Measurements from ENCODE around the gene MOV10. TPM values are rescaled to one million over a fixed set of nuclear protein-coding genes. Genes with fewer than 3 reads are reported as not detected.

MOV10 gene
- total and polyA plus RNA-seq, 2 of the 13 experiments (the other 11 are each of a cell fraction or from before 2014, with no cell fraction given), result 56.4 to 58.2 TPM

DNA sequence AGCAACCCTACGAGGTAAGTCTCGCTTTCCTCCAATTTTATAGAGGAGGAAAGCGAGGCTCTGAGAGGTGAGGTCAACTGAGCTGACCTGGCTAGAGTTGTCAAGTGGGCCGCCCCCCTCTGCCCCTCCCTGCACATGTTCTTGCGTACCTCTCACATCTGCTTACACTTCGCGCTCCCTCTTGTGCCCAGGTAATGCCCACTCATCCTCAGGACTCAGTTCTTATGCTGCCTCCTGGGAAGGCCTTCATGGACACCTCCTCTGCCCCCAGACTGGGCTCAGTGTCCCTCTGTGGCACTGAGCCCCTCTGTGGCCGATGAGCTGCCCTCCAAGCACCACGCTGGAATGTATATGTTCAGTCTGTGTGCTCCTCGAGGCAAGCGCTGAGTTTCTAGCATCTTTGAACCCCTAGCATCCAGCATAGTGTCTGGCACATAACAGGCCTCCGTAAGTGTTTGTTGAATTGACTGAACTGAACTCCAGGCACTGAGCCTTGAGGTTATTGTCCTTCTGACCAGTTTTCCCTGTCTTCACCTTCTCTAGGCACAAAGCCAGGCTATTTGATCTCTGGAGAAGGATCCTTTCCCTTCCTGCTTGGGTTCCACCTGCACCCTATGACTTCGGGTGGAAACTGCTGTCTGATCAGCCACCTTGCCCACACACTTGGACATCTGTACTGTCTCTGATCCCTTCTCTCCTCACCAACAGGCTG is 13.5 kb downstream of the MOV10 start:
- no peak overlapping the region for H3K4me2 ChIP-seq (ENCODE audit: low read depth, low read length)
- TF ChIP-seq, protein P1, sequence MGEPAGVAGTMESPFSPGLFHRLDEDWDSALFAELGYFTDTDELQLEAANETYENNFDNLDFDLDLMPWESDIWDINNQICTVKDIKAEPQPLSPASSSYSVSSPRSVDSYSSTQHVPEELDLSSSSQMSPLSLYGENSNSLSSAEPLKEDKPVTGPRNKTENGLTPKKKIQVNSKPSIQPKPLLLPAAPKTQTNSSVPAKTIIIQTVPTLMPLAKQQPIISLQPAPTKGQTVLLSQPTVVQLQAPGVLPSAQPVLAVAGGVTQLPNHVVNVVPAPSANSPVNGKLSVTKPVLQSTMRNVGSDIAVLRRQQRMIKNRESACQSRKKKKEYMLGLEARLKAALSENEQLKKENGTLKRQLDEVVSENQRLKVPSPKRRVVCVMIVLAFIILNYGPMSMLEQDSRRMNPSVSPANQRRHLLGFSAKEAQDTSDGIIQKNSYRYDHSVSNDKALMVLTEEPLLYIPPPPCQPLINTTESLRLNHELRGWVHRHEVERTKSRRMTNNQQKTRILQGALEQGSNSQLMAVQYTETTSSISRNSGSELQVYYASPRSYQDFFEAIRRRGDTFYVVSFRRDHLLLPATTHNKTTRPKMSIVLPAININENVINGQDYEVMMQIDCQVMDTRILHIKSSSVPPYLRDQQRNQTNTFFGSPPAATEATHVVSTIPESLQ (CRISPR knock-in tag; conservative IDR thresholded peaks at IDR 0.05), result no peak
- TF ChIP-seq MBNL3 (CRISPR knock-in tag; conservative IDR thresholded peaks at IDR 0.05), result no peak
- TF ChIP-seq CCDC6 (CRISPR knock-in tag; IDR thresholded peaks at IDR 0.05), result no peak
- no peak for TF ChIP-seq XRCC5 (optimal IDR thresholded peaks at IDR 0.05; ENCODE audit: low read length)
- TF ChIP-seq, protein P2, sequence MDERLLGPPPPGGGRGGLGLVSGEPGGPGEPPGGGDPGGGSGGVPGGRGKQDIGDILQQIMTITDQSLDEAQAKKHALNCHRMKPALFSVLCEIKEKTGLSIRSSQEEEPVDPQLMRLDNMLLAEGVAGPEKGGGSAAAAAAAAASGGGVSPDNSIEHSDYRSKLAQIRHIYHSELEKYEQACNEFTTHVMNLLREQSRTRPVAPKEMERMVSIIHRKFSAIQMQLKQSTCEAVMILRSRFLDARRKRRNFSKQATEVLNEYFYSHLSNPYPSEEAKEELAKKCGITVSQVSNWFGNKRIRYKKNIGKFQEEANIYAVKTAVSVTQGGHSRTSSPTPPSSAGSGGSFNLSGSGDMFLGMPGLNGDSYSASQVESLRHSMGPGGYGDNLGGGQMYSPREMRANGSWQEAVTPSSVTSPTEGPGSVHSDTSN (CRISPR knock-in tag; IDR thresholded peaks at IDR 0.05), result no peak
- no peak for TF ChIP-seq ZNF225 (CRISPR knock-in tag; IDR thresholded peaks at IDR 0.05)
- TF ChIP-seq, protein P3, sequence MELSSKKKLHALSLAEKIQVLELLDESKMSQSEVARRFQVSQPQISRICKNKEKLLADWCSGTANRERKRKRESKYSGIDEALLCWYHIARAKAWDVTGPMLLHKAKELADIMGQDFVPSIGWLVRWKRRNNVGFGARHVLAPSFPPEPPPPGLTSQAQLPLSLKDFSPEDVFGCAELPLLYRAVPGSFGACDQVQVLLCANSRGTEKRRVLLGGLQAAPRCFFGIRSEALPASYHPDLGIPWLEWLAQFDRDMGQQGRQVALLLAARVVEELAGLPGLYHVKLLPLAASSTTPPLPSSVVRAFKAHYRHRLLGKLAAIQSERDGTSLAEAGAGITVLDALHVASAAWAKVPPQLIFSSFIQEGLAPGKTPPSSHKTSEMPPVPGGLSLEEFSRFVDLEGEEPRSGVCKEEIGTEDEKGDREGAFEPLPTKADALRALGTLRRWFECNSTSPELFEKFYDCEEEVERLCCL (CRISPR knock-in tag; IDR thresholded peaks at IDR 0.05; ENCODE audit: borderline replicate concordance), result no peak
- TF ChIP-seq ZNF431 (CRISPR knock-in tag; IDR thresholded peaks at IDR 0.05; ENCODE audit: borderline replicate concordance, low read depth), result no peak
- TF ChIP-seq GABPB1 (CRISPR knock-in tag; IDR thresholded peaks at IDR 0.05), result no peak
- TF ChIP-seq NR2F6 (IDR thresholded peaks at IDR 0.05), result no peak
- no peak for TF ChIP-seq NR2F6 (CRISPR knock-in tag; IDR thresholded peaks at IDR 0.05)
- no peak for TF ChIP-seq CENPX (CRISPR knock-in tag; IDR thresholded peaks at IDR 0.05)
- TF ChIP-seq, protein P4, sequence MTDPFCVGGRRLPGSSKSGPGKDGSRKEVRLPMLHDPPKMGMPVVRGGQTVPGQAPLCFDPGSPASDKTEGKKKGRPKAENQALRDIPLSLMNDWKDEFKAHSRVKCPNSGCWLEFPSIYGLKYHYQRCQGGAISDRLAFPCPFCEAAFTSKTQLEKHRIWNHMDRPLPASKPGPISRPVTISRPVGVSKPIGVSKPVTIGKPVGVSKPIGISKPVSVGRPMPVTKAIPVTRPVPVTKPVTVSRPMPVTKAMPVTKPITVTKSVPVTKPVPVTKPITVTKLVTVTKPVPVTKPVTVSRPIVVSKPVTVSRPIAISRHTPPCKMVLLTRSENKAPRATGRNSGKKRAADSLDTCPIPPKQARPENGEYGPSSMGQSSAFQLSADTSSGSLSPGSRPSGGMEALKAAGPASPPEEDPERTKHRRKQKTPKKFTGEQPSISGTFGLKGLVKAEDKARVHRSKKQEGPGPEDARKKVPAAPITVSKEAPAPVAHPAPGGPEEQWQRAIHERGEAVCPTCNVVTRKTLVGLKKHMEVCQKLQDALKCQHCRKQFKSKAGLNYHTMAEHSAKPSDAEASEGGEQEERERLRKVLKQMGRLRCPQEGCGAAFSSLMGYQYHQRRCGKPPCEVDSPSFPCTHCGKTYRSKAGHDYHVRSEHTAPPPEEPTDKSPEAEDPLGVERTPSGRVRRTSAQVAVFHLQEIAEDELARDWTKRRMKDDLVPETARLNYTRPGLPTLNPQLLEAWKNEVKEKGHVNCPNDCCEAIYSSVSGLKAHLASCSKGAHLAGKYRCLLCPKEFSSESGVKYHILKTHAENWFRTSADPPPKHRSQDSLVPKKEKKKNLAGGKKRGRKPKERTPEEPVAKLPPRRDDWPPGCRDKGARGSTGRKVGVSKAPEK (CRISPR knock-in tag; IDR thresholded peaks at IDR 0.05; ENCODE audit: borderline replicate concordance), result no peak
- TF ChIP-seq, protein P5, sequence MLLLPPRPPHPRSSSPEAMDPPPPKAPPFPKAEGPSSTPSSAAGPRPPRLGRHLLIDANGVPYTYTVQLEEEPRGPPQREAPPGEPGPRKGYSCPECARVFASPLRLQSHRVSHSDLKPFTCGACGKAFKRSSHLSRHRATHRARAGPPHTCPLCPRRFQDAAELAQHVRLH (CRISPR knock-in tag; IDR thresholded peaks at IDR 0.05; ENCODE audit: borderline replicate concordance, low read depth), result no peak
- no peak for TF ChIP-seq ATAD3A (CRISPR knock-in tag; IDR thresholded peaks at IDR 0.05)
- no peak for TF ChIP-seq TBX3 (IDR thresholded peaks at IDR 0.05; ENCODE audit: borderline replicate concordance)
- TF ChIP-seq ZBTB20 (CRISPR knock-in tag; IDR thresholded peaks at IDR 0.05; ENCODE audit: borderline replicate concordance, low read depth), result no peak
- TF ChIP-seq POLR2AphosphoS2 (IDR thresholded peaks at IDR 0.05; ENCODE audit: low read depth, low read length), result no peak

More for the DNA sequence above, 13.5 kb downstream of the MOV10 start:
- ChIA-PET POLR2A (no interaction called here), CTCF (ENCODE audit: low intra/inter-chr PET ratio, low total read pairs) (no interaction called here)
- no peak for ATAC-seq
- no TSS peak for BruUV-seq (replicated peaks)
- WGBS (ENCODE audit: low lambda C conversion rate), result 93% methylated on average over 12 of the region's 13 CpGs
- H3K9ac ChIP-seq (ENCODE audit: insufficient read depth, low read depth, low read length), result no peak overlapping the region
- peaks cover 14% of the 10 kb centered on the region for H3K79me2 ChIP-seq (ENCODE audit: insufficient read depth, low read length)
- H3K9me3 ChIP-seq (ENCODE audit: low read length), result no peaks in the 10 kb centered on the region
- H3K36me3 ChIP-seq (replicated peaks in 1 of 2; ENCODE audit: control insufficient read depth in 1 of 2, insufficient read depth in 2 of 2, low read length in 2 of 2), result peaks cover 11 to 33% of the 10 kb centered on the region in 2 experiments
- no peaks in the 10 kb centered on the region for H4K20me1 ChIP-seq (ENCODE audit: insufficient read depth, low read length)
- no peak overlapping the region for H3K4me3 ChIP-seq (replicated peaks in 1 of 3; ENCODE audit: insufficient read depth in 1 of 3, low read depth in 2 of 3, low read length in 3 of 3)
- intact Hi-C loops (cut with micrococcal nuclease; ENCODE audit: unreplicated experiment), result no loop called here
- no peak overlapping the region for H2AFZ ChIP-seq (ENCODE audit: low read length)
- no peaks in the 10 kb centered on the region for H3K4me1 ChIP-seq (ENCODE audit: insufficient read depth, low read length)
- H3K27me3 ChIP-seq (ENCODE audit: control insufficient read depth in 1 of 2, insufficient read depth in 2 of 2, low read length in 2 of 2), result no peaks in the 10 kb centered on the region
- in situ Hi-C loops (cut with HindIII; ENCODE audit: extremely low pct_ligation_motif_present, low pct_unique_long_range_greater_than_20kb), result no loop called here
- FAIRE-seq, result no peak
- DNase-seq (ENCODE audit: low spot score), result no peak
- H3K27ac ChIP-seq (ENCODE audit: extremely low read length, insufficient read depth, low read length), result no peak overlapping the region
